Activated naive CD8-positive, alpha-beta T cell treated with anti-CD3 and anti-CD28 coated beads, Interleukin-2, amount 10 ng/mL, durations not matched to agents 7 days and 5 days (primary cell): ENCODE data around the gene ZC3HAV1L. TPM values are rescaled to one million over a fixed set of nuclear protein-coding genes. Genes with fewer than 3 reads are reported as not detected.

Source experiments
- ATAC-seq: fragments of 150-1000 bp; cut with Tn5 transposase; one replicate; pipeline ENCODE4 v1.10.0; 2021; ENCODE audit warnings: low read depth, moderate library complexity
- POLR2A ChIA-PET: fragments of 350-600 bp; sonication (Branson Sonifier 250); formaldehyde crosslinking; loops from one replicate; lab custom pipeline; 2021; ENCODE audit warnings: antibody characterized with exemption; lab: Charles Lee
- DNase-seq: peaks from one replicate; pipeline ENCODE4 v3.0.0; 2021
- H3K27ac Mint-ChIP-seq: one replicate; pipeline ENCODE4 v1.8.0; 2022; ENCODE audit warnings: mild to moderate bottlenecking, mixed read lengths
- H3K27me3 Mint-ChIP-seq: one replicate; pipeline ENCODE4 v1.8.0; 2022; ENCODE audit warnings: mild to moderate bottlenecking, moderate library complexity, mixed read lengths
- H3K36me3 Mint-ChIP-seq: one replicate; pipeline ENCODE4 v1.8.0; 2021; ENCODE audit warnings: mild to moderate bottlenecking, mixed read lengths
- H3K4me1 Mint-ChIP-seq: one replicate; pipeline ENCODE4 v1.8.0; 2021; ENCODE audit warnings: mixed read lengths
- H3K4me3 Mint-ChIP-seq: one replicate; pipeline ENCODE4 v1.8.0; 2022; ENCODE audit warnings: mild to moderate bottlenecking, moderate library complexity, mixed read lengths
- H3K9me3 Mint-ChIP-seq: one replicate; pipeline ENCODE4 v1.8.0; 2021; ENCODE audit warnings: mixed read lengths
- total RNA-seq, 2 experiments: library from RNA; stranded (reverse); gene quantifications; one replicate each; pipeline ENCODE4 v1.2.3, GENCODE V29; 2021

Gene ZC3HAV1L
- total RNA-seq, 2 experiments from 2014 or later: 15.6 to 17.4 TPM

- no peaks in the 10 kb centered on the region for H3K27me3 Mint-ChIP-seq
- H3K4me1 Mint-ChIP-seq: peaks cover 51% of the 10 kb centered on the region
- H3K9me3 Mint-ChIP-seq: no peaks in the 10 kb centered on the region
- POLR2A ChIA-PET: no interaction called here
- DNase-seq (no peak), ATAC-seq (peak; percentile 11)
- no peak overlapping the region for H3K4me3 Mint-ChIP-seq
- H3K27ac Mint-ChIP-seq: no peak overlapping the region
- peaks cover 67% of the 10 kb centered on the region for H3K36me3 Mint-ChIP-seq
These were observed 12.1 kb upstream of the ZC3HAV1L start for GRCh38 chr7:139047970-139048369.

GRCh38 chr7:139046143-139046542 is 10.3 kb upstream of the ZC3HAV1L start:
- H3K36me3 Mint-ChIP-seq: peaks cover 62% of the 10 kb centered on the region
- no peak for DNase-seq
- H3K9me3 Mint-ChIP-seq: no peaks in the 10 kb centered on the region
- peak overlapping the region; percentile 66 for H3K27ac Mint-ChIP-seq
- POLR2A ChIA-PET: interaction anchor here (0.7 to 1.7 kb wide), 5 partner anchors 13 to 184 kb away, joined by 3 to 5 read pairs (median 4); no protein-coding TSS in a partner anchor
- H3K4me3 Mint-ChIP-seq: peak overlapping the region; percentile 22
- ATAC-seq: no peak
- peaks cover 55% of the 10 kb centered on the region for H3K4me1 Mint-ChIP-seq
- no peaks in the 10 kb centered on the region for H3K27me3 Mint-ChIP-seq

- H3K4me3 Mint-ChIP-seq: peak overlapping the region; percentile 66
- peak overlapping the region; percentile 78 for H3K27ac Mint-ChIP-seq
- ATAC-seq (peak; percentile 45), DNase-seq (no peak)
- POLR2A ChIA-PET: interaction anchor here (1.2 to 1.7 kb wide), 3 partner anchors 43 to 159 kb away, joined by 3 to 5 read pairs (median 5); no protein-coding TSS in a partner anchor
- H3K36me3 Mint-ChIP-seq: peaks cover 59% of the 10 kb centered on the region
- no peaks in the 10 kb centered on the region for H3K9me3 Mint-ChIP-seq
- no peaks in the 10 kb centered on the region for H3K27me3 Mint-ChIP-seq
- peaks cover 56% of the 10 kb centered on the region for H3K4me1 Mint-ChIP-seq
These were observed 9.3 kb upstream of the ZC3HAV1L start for GRCh38 chr7:139044813-139045794.

- peak overlapping the region; percentile 66 for H3K4me3 Mint-ChIP-seq
- H3K27me3 Mint-ChIP-seq: no peaks in the 10 kb centered on the region
- peak; percentile 52 for DNase-seq
- POLR2A ChIA-PET: interaction anchor here (1.7 kb wide), 1 partner anchor 61 kb away, joined by 5 read pairs; no protein-coding TSS in a partner anchor
- peak; percentile 38 for ATAC-seq
- no peaks in the 10 kb centered on the region for H3K9me3 Mint-ChIP-seq
- H3K36me3 Mint-ChIP-seq: peaks cover 50% of the 10 kb centered on the region
- peaks cover 48% of the 10 kb centered on the region for H3K4me1 Mint-ChIP-seq
- H3K27ac Mint-ChIP-seq: peak overlapping the region; percentile 90
These were observed 8.3 kb upstream of the ZC3HAV1L start for GRCh38 chr7:139043823-139044812.

- Mint-ChIP-seq H3K4me3 (no peak overlapping the region), H3K27me3 (peaks cover 9% of the 10 kb centered on the region), H3K9me3 (no peaks in the 10 kb centered on the region), H3K27ac (peak overlapping the region; percentile 31), H3K4me1 (peaks cover 38% of the 10 kb centered on the region), H3K36me3 (peaks cover 30% of the 10 kb centered on the region)
- POLR2A ChIA-PET: interaction anchor here (0.5 to 0.7 kb wide), 2 partner anchors 64 to 136 kb away, joined by 3 to 4 read pairs; no protein-coding TSS in a partner anchor
- ATAC-seq: peak; percentile 14
- DNase-seq: no peak
These were observed 5.7 kb upstream of the ZC3HAV1L start for GRCh38 chr7:139041378-139042085.

GRCh38 chr7:139038691-139039090 is 2.8 kb upstream of the ZC3HAV1L start:
- peaks cover 9% of the 10 kb centered on the region for H3K27me3 Mint-ChIP-seq
- H3K36me3 Mint-ChIP-seq: peaks cover 13% of the 10 kb centered on the region
- DNase-seq (no peak), ATAC-seq (no peak)
- H3K4me3 Mint-ChIP-seq: no peak overlapping the region
- POLR2A ChIA-PET: no interaction called here
- H3K9me3 Mint-ChIP-seq: no peaks in the 10 kb centered on the region
- H3K27ac Mint-ChIP-seq: no peak overlapping the region
- H3K4me1 Mint-ChIP-seq: peaks cover 25% of the 10 kb centered on the region

- Mint-ChIP-seq H3K27me3 (peaks cover 9% of the 10 kb centered on the region), H3K4me3 (no peak overlapping the region), H3K4me1 (peaks cover 25% of the 10 kb centered on the region), H3K9me3 (no peaks in the 10 kb centered on the region), H3K36me3 (peaks cover 11% of the 10 kb centered on the region), H3K27ac (no peak overlapping the region)
- POLR2A ChIA-PET: no interaction called here
- no peak for DNase-seq
- ATAC-seq: no peak
These were observed 1.1 kb upstream of the ZC3HAV1L start for GRCh38 chr7:139036901-139037300.

- H3K4me1 Mint-ChIP-seq: peaks cover 18% of the 10 kb centered on the region
- H3K4me3 Mint-ChIP-seq: peak overlapping the region; percentile 87
- H3K27me3 Mint-ChIP-seq: peaks cover 9% of the 10 kb centered on the region
- peak; percentile 55 for DNase-seq
- H3K36me3 Mint-ChIP-seq: peaks cover 18% of the 10 kb centered on the region
- no peaks in the 10 kb centered on the region for H3K9me3 Mint-ChIP-seq
- peak; percentile 53 for ATAC-seq
- peak overlapping the region; percentile 84 for H3K27ac Mint-ChIP-seq
- POLR2A ChIA-PET: interaction anchor here (1.5 kb wide), 1 partner anchor 60 kb away, joined by 5 read pairs; no protein-coding TSS in a partner anchor
These were observed 822 bp downstream of the ZC3HAV1L start for GRCh38 chr7:139034855-139035585.

- Mint-ChIP-seq H3K9me3 (no peaks in the 10 kb centered on the region), H3K4me3 (peak overlapping the region; percentile 87), H3K36me3 (peaks cover 24% of the 10 kb centered on the region), H3K27me3 (peaks cover 9% of the 10 kb centered on the region), H3K27ac (no peak overlapping the region), H3K4me1 (peaks cover 18% of the 10 kb centered on the region)
- POLR2A ChIA-PET: interaction anchor here (1.5 kb wide), 1 partner anchor 61 kb away, joined by 5 read pairs; no protein-coding TSS in a partner anchor
- DNase-seq (no peak), ATAC-seq (no peak)
These were observed 1.5 kb downstream of the ZC3HAV1L start for GRCh38 chr7:139034336-139034735.

- Mint-ChIP-seq H3K27ac (no peak overlapping the region), H3K4me3 (no peak overlapping the region), H3K36me3 (peaks cover 29% of the 10 kb centered on the region), H3K9me3 (no peaks in the 10 kb centered on the region), H3K4me1 (peaks cover 19% of the 10 kb centered on the region), H3K27me3 (peaks cover 9% of the 10 kb centered on the region)
- ATAC-seq (no peak), DNase-seq (no peak)
- POLR2A ChIA-PET: no interaction called here
These were observed 2.3 kb downstream of the ZC3HAV1L start for GRCh38 chr7:139033346-139034114.

GRCh38 chr7:139032473-139032872 is 3.4 kb downstream of the ZC3HAV1L start:
- H3K27me3 Mint-ChIP-seq: peaks cover 2% of the 10 kb centered on the region
- H3K36me3 Mint-ChIP-seq: peaks cover 35% of the 10 kb centered on the region
- H3K9me3 Mint-ChIP-seq: no peaks in the 10 kb centered on the region
- no peak overlapping the region for H3K27ac Mint-ChIP-seq
- DNase-seq (no peak), ATAC-seq (no peak)
- H3K4me3 Mint-ChIP-seq: no peak overlapping the region
- peaks cover 19% of the 10 kb centered on the region for H3K4me1 Mint-ChIP-seq
- POLR2A ChIA-PET: no interaction called here
